Measurements from ENCODE around the gene AZI2. TPM values are rescaled to one million over a fixed set of nuclear protein-coding genes. Genes with fewer than 3 reads are reported as not detected.
A peak's percentile ranks its signal among the peaks of the same experiment; 100 is the strongest.

AZI2 gene
- polyA plus RNA-seq, 2 of the 4 experiments (the other 2 are of a cell fraction): 35.6 to 99.4 TPM

DNA sequence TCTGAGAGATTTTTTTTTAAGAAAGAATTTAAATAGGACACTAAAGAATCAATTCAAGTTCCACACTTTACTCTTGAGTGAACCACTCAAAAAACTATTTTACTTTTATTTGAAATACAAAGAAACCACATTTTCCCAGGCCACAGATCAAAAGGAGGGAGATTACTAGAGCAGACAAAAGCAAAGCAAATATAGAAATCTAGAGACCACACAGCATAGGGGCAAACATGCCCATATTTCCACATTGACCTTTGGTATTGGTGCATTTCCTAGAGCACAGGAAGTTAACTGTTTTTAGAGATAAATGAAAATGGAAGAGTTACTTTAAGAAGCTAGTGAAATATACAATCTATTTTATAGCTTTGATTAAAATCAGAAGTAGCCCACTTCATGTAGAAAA, 27.6 kb downstream of the AZI2 start:
- FAIRE-seq: no peak
- DNase-seq (ENCODE audit: low read depth in 1 of 2, low spot score in 1 of 2): no peak
- H3K4me1 ChIP-seq: no peaks in the 10 kb centered on the region
- TF ChIP-seq HES2 (IDR thresholded peaks at IDR 0.05) (no peak), HOXB13 (CRISPR knock-in tag; IDR thresholded peaks at IDR 0.05; ENCODE audit: low read depth) (no peak), MAX (IDR thresholded peaks at IDR 0.05) (no peak), RFX5 (IDR thresholded peaks at IDR 0.05) (no peak), HOXA7 (CRISPR knock-in tag; IDR thresholded peaks at IDR 0.05) (no peak), NR3C1 (IDR thresholded peaks at IDR 0.05) (no peak), RAD21 (conservative IDR thresholded peaks at IDR 0.05 in 1 of 2, IDR thresholded peaks at IDR 0.05 in 1 of 2) (no peak), EHF (CRISPR knock-in tag; IDR thresholded peaks at IDR 0.05) (no peak), CHD2 (IDR thresholded peaks at IDR 0.05; ENCODE audit: low read length, partially characterized antibody) (no peak), MAFK (IDR thresholded peaks at IDR 0.05; ENCODE audit: partially characterized antibody) (no peak), ESRRA (IDR thresholded peaks at IDR 0.05; ENCODE audit: borderline replicate concordance, low read length) (no peak), EP300 (IDR thresholded peaks at IDR 0.05) (no peak)
- TF ChIP-seq, protein P1, sequence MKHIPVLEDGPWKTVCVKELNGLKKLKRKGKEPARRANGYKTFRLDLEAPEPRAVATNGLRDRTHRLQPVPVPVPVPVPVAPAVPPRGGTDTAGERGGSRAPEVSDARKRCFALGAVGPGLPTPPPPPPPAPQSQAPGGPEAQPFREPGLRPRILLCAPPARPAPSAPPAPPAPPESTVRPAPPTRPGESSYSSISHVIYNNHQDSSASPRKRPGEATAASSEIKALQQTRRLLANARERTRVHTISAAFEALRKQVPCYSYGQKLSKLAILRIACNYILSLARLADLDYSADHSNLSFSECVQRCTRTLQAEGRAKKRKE (CRISPR knock-in tag; IDR thresholded peaks at IDR 0.05; ENCODE audit: low read depth): no peak
- H3K4me2 ChIP-seq: no peak overlapping the region
- H3K27ac ChIP-seq: no peak overlapping the region
- ChIA-PET CTCF (interaction anchor here (0.5 to 4.5 kb wide), 4 partner anchors 28 to 765 kb away, joined by 3 to 25 read pairs (median 13); partner anchors contain the start of gene EOMES), POLR2A (no interaction called here)
- no peak overlapping the region for H3K4me3 ChIP-seq
- no peaks in the 10 kb centered on the region for H3K9me3 ChIP-seq
- no peak for ATAC-seq

- CTCF ChIA-PET: interaction anchor here (0.6 to 1.2 kb wide), 8 partner anchors 9 to 605 kb away, joined by 3 to 5 read pairs (median 4); no protein-coding TSS in a partner anchor
- peak; percentile 43 to 62 for DNase-seq (ENCODE audit: low read depth in 1 of 2, low spot score in 1 of 2)
- TF ChIP-seq, protein P1 (CRISPR knock-in tag; IDR thresholded peaks at IDR 0.05; ENCODE audit: low read depth): no peak
- TF ChIP-seq RAD21 (conservative IDR thresholded peaks at IDR 0.05 in 1 of 2, IDR thresholded peaks at IDR 0.05 in 1 of 2) (peak in 1 of 2 experiments; percentile 28; a peak in 2 of 5 replicates), TFCP2L1 (CRISPR knock-in tag; IDR thresholded peaks at IDR 0.05) (no peak), FOSL2 (IDR thresholded peaks at IDR 0.05) (no peak), FOSL2 (CRISPR knock-in tag; IDR thresholded peaks at IDR 0.05) (no peak), CHD2 (IDR thresholded peaks at IDR 0.05; ENCODE audit: low read length, partially characterized antibody) (no peak), CTCF (IDR thresholded peaks at IDR 0.05) (peak; percentile 64)
- peak; percentile 87 to 96; a peak in 5 of 6 replicates for ATAC-seq
- whole genome bisulfite sequencing (ENCODE audit: missing lambda C conversion rate): 4% methylated on average over 2 of the region's 2 CpGs
- H3K4me1 ChIP-seq: no peaks in the 10 kb centered on the region
- H3K4me2 ChIP-seq: no peak overlapping the region
- H3K27ac ChIP-seq: no peak overlapping the region
- no peak overlapping the region for H3K4me3 ChIP-seq
- H3K9me3 ChIP-seq: no peaks in the 10 kb centered on the region
- FAIRE-seq: peak; percentile 49
- POLR2A ChIA-PET: no interaction called here
Measured at GRCh38 chr3:28317438-28318022, 31.1 kb downstream of the AZI2 start.

DNA sequence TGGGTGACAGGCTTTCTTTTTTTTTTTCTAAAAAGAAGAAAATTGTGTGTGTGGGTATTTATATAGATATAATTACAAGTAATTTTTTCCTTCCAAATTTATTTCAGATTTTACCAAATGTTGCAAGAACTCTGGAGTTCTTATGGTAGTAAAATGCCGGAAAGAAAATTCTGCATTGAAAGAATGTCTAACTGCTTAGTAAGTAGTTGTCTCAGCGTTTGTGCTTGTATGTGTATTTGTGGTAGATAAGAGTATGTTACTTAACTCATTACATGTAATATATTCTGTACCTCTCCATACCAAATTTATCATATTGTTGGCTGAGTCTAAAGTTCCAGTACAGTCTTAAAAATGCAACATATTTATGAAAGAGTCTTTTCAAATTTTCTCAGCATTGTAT, 32.4 kb downstream of the AZI2 start:
- ATAC-seq (no peak), DNase-seq (ENCODE audit: low read depth in 1 of 2, low spot score in 1 of 2) (no peak), FAIRE-seq (no peak)
- Histone ChIP-seq H3K4me3 (no peak overlapping the region), H3K4me2 (no peak overlapping the region), H3K4me1 (no peaks in the 10 kb centered on the region), H3K27ac (no peak overlapping the region), H3K9me3 (no peaks in the 10 kb centered on the region)
- 89% methylated on average over 2 of the region's 2 CpGs for WGBS (ENCODE audit: missing lambda C conversion rate)
- ChIA-PET POLR2A (no interaction called here), CTCF (no interaction called here)
- no peak for TF ChIP-seq FOSB (CRISPR knock-in tag; IDR thresholded peaks at IDR 0.05)
- TF ChIP-seq FOSL2 (IDR thresholded peaks at IDR 0.05): no peak
- TF ChIP-seq FOSL2 (CRISPR knock-in tag; IDR thresholded peaks at IDR 0.05): no peak
- TF ChIP-seq EP300 (IDR thresholded peaks at IDR 0.05): no peak
- no peak for TF ChIP-seq NFE2L2 (conservative IDR thresholded peaks at IDR 0.05; ENCODE audit: low read length)
- TF ChIP-seq RFX5 (IDR thresholded peaks at IDR 0.05): no peak
- no peak for TF ChIP-seq HDAC2 (IDR thresholded peaks at IDR 0.05)
- TF ChIP-seq RNF2 (IDR thresholded peaks at IDR 0.05; ENCODE audit: borderline replicate concordance, low read depth): no peak
- TF ChIP-seq BCL3 (IDR thresholded peaks at IDR 0.05): no peak
- no peak for TF ChIP-seq ZFP36 (IDR thresholded peaks at IDR 0.05; ENCODE audit: borderline replicate concordance, partially characterized antibody)
- TF ChIP-seq SMC3 (IDR thresholded peaks at IDR 0.05): no peak
- TF ChIP-seq JUN (IDR thresholded peaks at IDR 0.05): no peak
- TF ChIP-seq JUNB (IDR thresholded peaks at IDR 0.05): no peak
- TF ChIP-seq HOXB13 (CRISPR knock-in tag; IDR thresholded peaks at IDR 0.05; ENCODE audit: low read depth): no peak
- TF ChIP-seq HMGXB4 (CRISPR knock-in tag; IDR thresholded peaks at IDR 0.05; ENCODE audit: borderline replicate concordance): no peak

Data from A549 (cell line).